Lung (tissue), 12 donors: ENCODE data around the gene RBM6. TPM values are rescaled to one million over a fixed set of nuclear protein-coding genes. Genes with fewer than 3 reads are reported as not detected.

Experiments
- ATAC-seq: fragments of 200-7000 bp; cut with Tn5 transposase; one replicate; pipeline ENCODE4 v1.9.1; 2020; ENCODE audit warnings: moderate number of reproducible peaks; ENCODE audit not compliant: insufficient read depth, low FRiP score
- DNase-seq, 3 donors: peaks; one replicate each; pipeline ENCODE4 v3.0.0-alpha.2; 2013 to 2017
- H3K27ac ChIP-seq, 2 donors: one replicate each; pipeline ENCODE4 v1.5.1; 2013; ENCODE audit warnings: mild to moderate bottlenecking in 2 of 2, moderate library complexity in 2 of 2, control low read depth in 1 of 2, inconsistent platforms in 1 of 2, low read depth in 1 of 2, low read length in 1 of 2
- H3K27me3 ChIP-seq, 3 donors: one replicate each; pipeline ENCODE4 v1.5.1; 2013; ENCODE audit warnings: low read length in 2 of 3; ENCODE audit not compliant: control insufficient read depth in 3 of 3, insufficient read depth in 3 of 3
- H3K36me3 ChIP-seq, 4 donors: one replicate each; pipeline ENCODE4 v1.5.1; 2013; ENCODE audit warnings: low read length in 4 of 4, mild to moderate bottlenecking in 1 of 4, moderate library complexity in 1 of 4; ENCODE audit not compliant: control insufficient read depth in 4 of 4, insufficient read depth in 4 of 4
- H3K4me1 ChIP-seq, 5 donors: one replicate each; pipeline ENCODE4 v1.5.1; 2013; ENCODE audit warnings: low read length in 5 of 5, mild to moderate bottlenecking in 2 of 5, moderate library complexity in 1 of 5; ENCODE audit not compliant: control insufficient read depth in 5 of 5, insufficient read depth in 5 of 5
- H3K4me3 ChIP-seq: one replicate; pipeline ENCODE4 v1.5.1; 2013; ENCODE audit warnings: mild to moderate bottlenecking, control low read depth, moderate library complexity
- H3K9ac ChIP-seq, 2 donors: one replicate each; pipeline ENCODE4 v1.5.1; 2013; ENCODE audit warnings: low read length in 2 of 2, control low read depth in 1 of 2; ENCODE audit not compliant: insufficient read depth in 1 of 2
- H3K9me3 ChIP-seq, 4 donors: one replicate each; pipeline ENCODE4 v1.5.1; 2013; ENCODE audit warnings: low read length in 3 of 4, mild to moderate bottlenecking in 1 of 4, moderate library complexity in 1 of 4; ENCODE audit not compliant: control insufficient read depth in 4 of 4, insufficient read depth in 3 of 4
- WGBS, 2 donors: extraction: QIAGEN DNeasy Blood & Tissue Kit; methylation state at CpG; one replicate each; pipeline ENCODE4 v1.1.7; 2013; 5-methylcytosine and 5-hydroxymethylcytosine counted together
- polyA plus RNA-seq, 2 donors: library from polyadenylated mRNA; stranded (reverse); fragments of 200-250 nt; gene quantifications; one replicate each; pipeline ENCODE4 v1.2.1, GENCODE V29; 2013
- total RNA-seq, 2 donors: library from RNA; depleted of rRNA in 1 of 2; stranded (reverse); fragments of >200 nt in 1 of 2; gene quantifications; one replicate each; pipeline ENCODE4 v1.2.1, GENCODE V29; 2014 to 2021
- TF ChIP-seq, protein P1 (sequence below): IDR thresholded peaks from 2 replicates; pipeline ENCODE4 v1.5.1; 2012; ENCODE audit warnings: mild to moderate bottlenecking; ENCODE audit errors: control extremely low read depth, extremely low read depth
- donor health status: control.
- donor health status: control.
- donor health status: Bipolar disorder and iron deficiency.
- donor health status: healthy.
- donor health status: DM: yes; HTN: yes; CAD: no.

The RBM6 gene
- total and polyA plus RNA-seq, 4 donors = 42.1 to 126 (median 79.7) TPM

DNA sequence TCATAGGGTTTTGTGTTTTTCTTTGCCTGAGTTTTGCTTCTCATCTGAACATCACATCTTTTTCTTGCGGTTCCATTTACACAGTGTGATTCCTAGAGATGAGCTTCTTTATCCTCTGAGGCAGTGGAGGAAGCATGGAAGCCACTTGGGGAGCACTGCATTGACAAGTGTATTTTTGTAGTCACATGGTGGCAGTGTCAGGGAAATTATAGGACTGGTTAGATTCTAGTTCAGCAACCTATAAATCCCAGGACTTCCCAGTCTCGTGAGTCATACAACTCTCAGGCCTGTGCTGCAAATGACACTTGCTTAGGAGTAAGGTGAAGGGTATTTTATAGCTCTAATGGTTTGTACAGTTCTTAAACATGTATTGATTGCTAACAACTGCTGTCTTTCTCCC is 58.4 kb downstream of the RBM6 start:
- peaks cover 2 to 17% (median 11%) of the 10 kb centered on the region in 4 donors for H3K36me3 ChIP-seq
- no peak overlapping the region for H3K4me3 ChIP-seq
- no peak for DNase-seq
- no peaks in the 10 kb centered on the region for H3K9me3 ChIP-seq
- no peak overlapping the region for H3K9ac ChIP-seq
- H3K27me3 ChIP-seq = no peaks in the 10 kb centered on the region
- no peak overlapping the region for H3K27ac ChIP-seq
- TF ChIP-seq, protein P1, sequence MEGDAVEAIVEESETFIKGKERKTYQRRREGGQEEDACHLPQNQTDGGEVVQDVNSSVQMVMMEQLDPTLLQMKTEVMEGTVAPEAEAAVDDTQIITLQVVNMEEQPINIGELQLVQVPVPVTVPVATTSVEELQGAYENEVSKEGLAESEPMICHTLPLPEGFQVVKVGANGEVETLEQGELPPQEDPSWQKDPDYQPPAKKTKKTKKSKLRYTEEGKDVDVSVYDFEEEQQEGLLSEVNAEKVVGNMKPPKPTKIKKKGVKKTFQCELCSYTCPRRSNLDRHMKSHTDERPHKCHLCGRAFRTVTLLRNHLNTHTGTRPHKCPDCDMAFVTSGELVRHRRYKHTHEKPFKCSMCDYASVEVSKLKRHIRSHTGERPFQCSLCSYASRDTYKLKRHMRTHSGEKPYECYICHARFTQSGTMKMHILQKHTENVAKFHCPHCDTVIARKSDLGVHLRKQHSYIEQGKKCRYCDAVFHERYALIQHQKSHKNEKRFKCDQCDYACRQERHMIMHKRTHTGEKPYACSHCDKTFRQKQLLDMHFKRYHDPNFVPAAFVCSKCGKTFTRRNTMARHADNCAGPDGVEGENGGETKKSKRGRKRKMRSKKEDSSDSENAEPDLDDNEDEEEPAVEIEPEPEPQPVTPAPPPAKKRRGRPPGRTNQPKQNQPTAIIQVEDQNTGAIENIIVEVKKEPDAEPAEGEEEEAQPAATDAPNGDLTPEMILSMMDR = no peak
- 89 to 97% methylated on average over 2 of the region's 2 CpGs for WGBS, 2 donors
- no peak for ATAC-seq
- no peaks in the 10 kb centered on the region for H3K4me1 ChIP-seq

DNA sequence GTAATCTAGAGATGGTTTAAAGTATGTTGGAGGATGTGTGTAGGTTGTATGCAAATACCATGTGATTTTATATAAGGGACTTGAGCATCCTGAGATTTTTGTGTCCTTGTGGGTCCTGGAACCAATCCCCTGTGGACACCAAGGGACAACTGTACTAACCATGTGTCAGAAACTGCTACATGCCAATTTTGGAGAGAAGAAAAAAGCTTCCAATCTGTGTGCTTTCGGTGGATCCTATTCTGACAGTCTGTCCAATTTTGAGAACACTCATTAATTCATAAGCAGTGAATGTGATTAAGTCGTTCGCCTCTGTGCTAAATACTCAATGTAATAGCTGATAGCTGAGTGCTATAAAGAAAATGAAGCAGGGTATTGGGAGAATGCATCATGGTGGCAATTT is 61.6 kb downstream of the RBM6 start:
- Histone ChIP-seq H3K9me3 (no peaks in the 10 kb centered on the region), H3K36me3 (peaks cover 6 to 12% (median 10%) of the 10 kb centered on the region in 4 donors), H3K4me3 (no peak overlapping the region), H3K4me1 (no peaks in the 10 kb centered on the region), H3K9ac (no peak overlapping the region), H3K27ac (no peak overlapping the region), H3K27me3 (no peaks in the 10 kb centered on the region)
- TF ChIP-seq, protein P1 = no peak
- 97% methylated on average over 3 of the region's 3 CpGs for WGBS, 2 donors
- ATAC-seq (no peak), DNase-seq (no peak)

DNA sequence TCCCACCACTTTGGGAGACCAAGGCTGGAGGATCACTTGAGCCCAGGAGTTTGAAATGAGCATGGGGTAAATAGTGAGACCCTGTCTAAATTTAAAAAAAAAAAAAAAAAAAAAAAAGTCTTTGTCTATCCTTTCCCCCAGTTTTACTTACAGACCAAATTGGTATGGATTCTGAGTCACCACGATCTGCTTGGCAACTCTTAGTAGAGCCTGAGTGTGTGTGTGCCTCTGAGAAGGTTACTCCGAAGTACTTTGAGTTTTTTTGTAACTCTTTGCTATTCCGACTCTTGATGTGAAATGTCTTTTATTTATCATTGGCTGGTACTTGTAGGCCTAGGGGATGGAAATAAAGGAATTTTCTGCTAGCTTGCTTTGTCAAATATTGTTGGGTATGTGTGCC is 63.3 kb downstream of the RBM6 start:
- Histone ChIP-seq H3K9me3 (no peaks in the 10 kb centered on the region), H3K4me3 (no peak overlapping the region), H3K9ac (no peak overlapping the region), H3K4me1 (no peaks in the 10 kb centered on the region), H3K36me3 (peaks cover 10 to 12% (median 11%) of the 10 kb centered on the region in 4 donors), H3K27me3 (no peaks in the 10 kb centered on the region), H3K27ac (no peak overlapping the region)
- ATAC-seq (no peak), DNase-seq (no peak)
- TF ChIP-seq, protein P1 = no peak
- 96 to 98% methylated on average over 3 of the region's 3 CpGs for WGBS, 2 donors

DNA sequence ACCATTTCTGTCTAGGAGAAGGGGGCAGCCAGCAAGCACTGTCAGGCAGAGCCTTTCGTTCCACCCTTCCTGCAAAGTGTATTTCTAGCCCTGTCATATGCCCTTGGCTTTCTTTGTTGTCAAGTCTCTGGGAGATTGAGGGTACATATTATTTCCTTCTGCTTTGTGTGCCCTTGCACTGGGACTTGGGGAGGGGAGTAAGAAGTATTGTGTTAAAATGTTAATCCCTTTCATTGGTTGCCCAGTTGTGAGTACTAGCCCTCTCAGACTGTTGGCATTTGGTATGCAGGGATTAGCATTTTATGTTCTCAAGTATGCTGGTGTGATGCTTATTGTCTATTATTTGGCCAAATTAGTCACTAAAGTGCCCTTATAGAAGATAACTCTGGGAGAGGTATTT is 63.9 kb downstream of the RBM6 start:
- Histone ChIP-seq H3K27ac (no peak overlapping the region), H3K27me3 (no peaks in the 10 kb centered on the region), H3K9ac (no peak overlapping the region), H3K4me1 (no peaks in the 10 kb centered on the region), H3K9me3 (no peaks in the 10 kb centered on the region), H3K4me3 (no peak overlapping the region), H3K36me3 (peaks cover 9 to 13% (median 11%) of the 10 kb centered on the region in 4 donors)
- ATAC-seq (no peak), DNase-seq (no peak)
- TF ChIP-seq, protein P1 = no peak
- 40 to 50% methylated on average over 1 of the region's 1 CpG for WGBS, 2 donors
